ENCODE measurements around the gene PIP4K2C.
"Not testable (repeated sequence)": the region's sequence is repeated elsewhere in the genome, so short reads cannot be mapped to it uniquely, and the experiment has no call there.

PIP4K2C gene

DNA sequence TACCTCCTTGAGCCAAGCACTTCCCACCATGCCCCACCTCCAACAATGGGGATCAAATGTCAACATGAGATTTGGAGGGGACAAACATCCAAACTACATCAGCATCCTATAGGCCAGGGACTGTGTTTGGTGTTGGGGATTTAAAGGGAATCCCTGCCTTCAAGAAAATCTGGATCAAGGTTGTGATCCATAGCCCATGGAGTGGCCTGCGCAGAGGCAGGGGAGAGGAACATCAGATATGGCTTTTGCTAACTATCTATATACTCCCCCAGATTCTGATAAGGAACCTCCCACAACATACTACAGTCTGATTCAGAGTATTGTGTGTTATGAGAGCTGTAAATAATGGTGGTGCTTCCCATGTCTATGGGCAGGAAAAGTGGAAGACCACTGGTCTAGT, 36.1 kb upstream of the PIP4K2C start:
- H2AFZ ChIP-seq (ENCODE audit: low read length), result no peak overlapping the region
- TF ChIP-seq EZH2phosphoT487 (IDR thresholded peaks at IDR 0.05; ENCODE audit: low read length), result no peak
- no peak for TF ChIP-seq EZH2 (optimal IDR thresholded peaks at IDR 0.05; ENCODE audit: low read depth, low read length)
- TF ChIP-seq, protein P1, sequence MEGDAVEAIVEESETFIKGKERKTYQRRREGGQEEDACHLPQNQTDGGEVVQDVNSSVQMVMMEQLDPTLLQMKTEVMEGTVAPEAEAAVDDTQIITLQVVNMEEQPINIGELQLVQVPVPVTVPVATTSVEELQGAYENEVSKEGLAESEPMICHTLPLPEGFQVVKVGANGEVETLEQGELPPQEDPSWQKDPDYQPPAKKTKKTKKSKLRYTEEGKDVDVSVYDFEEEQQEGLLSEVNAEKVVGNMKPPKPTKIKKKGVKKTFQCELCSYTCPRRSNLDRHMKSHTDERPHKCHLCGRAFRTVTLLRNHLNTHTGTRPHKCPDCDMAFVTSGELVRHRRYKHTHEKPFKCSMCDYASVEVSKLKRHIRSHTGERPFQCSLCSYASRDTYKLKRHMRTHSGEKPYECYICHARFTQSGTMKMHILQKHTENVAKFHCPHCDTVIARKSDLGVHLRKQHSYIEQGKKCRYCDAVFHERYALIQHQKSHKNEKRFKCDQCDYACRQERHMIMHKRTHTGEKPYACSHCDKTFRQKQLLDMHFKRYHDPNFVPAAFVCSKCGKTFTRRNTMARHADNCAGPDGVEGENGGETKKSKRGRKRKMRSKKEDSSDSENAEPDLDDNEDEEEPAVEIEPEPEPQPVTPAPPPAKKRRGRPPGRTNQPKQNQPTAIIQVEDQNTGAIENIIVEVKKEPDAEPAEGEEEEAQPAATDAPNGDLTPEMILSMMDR (IDR thresholded peaks at IDR 0.05; ENCODE audit: low read length), result no peak
- H3K36me3 ChIP-seq (replicated peaks; ENCODE audit: insufficient read depth, low read length), result no peaks in the 10 kb centered on the region
- H3K79me2 ChIP-seq (ENCODE audit: low read length), result no peaks in the 10 kb centered on the region
- H3K9me3 ChIP-seq (replicated peaks; ENCODE audit: insufficient read depth, low read length), result no peaks in the 10 kb centered on the region
- H3K9ac ChIP-seq (ENCODE audit: low read length), result no peak overlapping the region
- no peak overlapping the region for H3K4me3 ChIP-seq (ENCODE audit: low read length)
- peaks cover 4% of the 10 kb centered on the region for H3K27me3 ChIP-seq (replicated peaks; ENCODE audit: insufficient read depth, low read length)
- H3K27ac ChIP-seq (ENCODE audit: low read length), result no peak overlapping the region
- H3K4me1 ChIP-seq (ENCODE audit: low read length), result no peaks in the 10 kb centered on the region
- no peak overlapping the region for H3K4me2 ChIP-seq (ENCODE audit: low read depth, low read length)
- no peaks in the 10 kb centered on the region for H3K9me2 ChIP-seq (replicated peaks; ENCODE audit: insufficient read depth, low read length)
- H4K20me1 ChIP-seq (ENCODE audit: insufficient read depth, low read length), result no peaks in the 10 kb centered on the region
- no peak for DNase-seq
- H3F3A ChIP-seq (ENCODE audit: insufficient read depth, low read length), result no peaks in the 10 kb centered on the region

DNA sequence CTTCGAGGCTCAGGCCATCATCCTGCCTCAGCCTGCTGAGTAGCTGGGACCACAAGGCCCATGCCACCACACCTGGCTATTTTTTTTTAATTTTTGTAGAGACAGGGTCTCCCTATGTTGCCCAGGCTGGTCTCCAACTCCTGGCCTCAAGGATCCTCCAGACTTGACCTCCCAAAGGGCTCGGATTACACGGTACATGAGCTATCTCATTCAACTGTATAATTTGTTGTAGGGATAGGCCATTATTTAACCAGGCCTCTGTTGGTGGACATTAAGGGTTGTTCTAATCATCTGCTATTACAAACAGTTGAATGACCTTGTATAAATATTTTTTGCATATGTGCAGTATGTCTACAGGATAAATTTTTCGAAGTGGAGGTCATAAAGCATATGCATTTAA, 32.1 kb upstream of the PIP4K2C start:
- no peaks in the 10 kb centered on the region for H3K9me2 ChIP-seq (replicated peaks; ENCODE audit: insufficient read depth, low read length)
- H3K9me3 ChIP-seq (replicated peaks; ENCODE audit: insufficient read depth, low read length), result no peaks in the 10 kb centered on the region
- no peaks in the 10 kb centered on the region for H3F3A ChIP-seq (ENCODE audit: insufficient read depth, low read length)
- H2AFZ ChIP-seq (ENCODE audit: low read length), result no peak overlapping the region
- H3K27me3 ChIP-seq (replicated peaks; ENCODE audit: insufficient read depth, low read length), result 0 out of 2 replicates have a peak, but pooled peaks cover 3% of the 10 kb centered on the region
- no peak overlapping the region for H3K9ac ChIP-seq (ENCODE audit: low read length)
- TF ChIP-seq, protein P1 (IDR thresholded peaks at IDR 0.05; ENCODE audit: low read length), result no peak
- no peak for TF ChIP-seq EZH2phosphoT487 (IDR thresholded peaks at IDR 0.05; ENCODE audit: low read length)
- TF ChIP-seq EZH2 (optimal IDR thresholded peaks at IDR 0.05; ENCODE audit: low read depth, low read length), result no peak
- H3K79me2 ChIP-seq (ENCODE audit: low read length), result no peaks in the 10 kb centered on the region
- no peak overlapping the region for H3K4me2 ChIP-seq (ENCODE audit: low read depth, low read length)
- DNase-seq, result no peak
- H4K20me1 ChIP-seq (ENCODE audit: insufficient read depth, low read length), result no peaks in the 10 kb centered on the region
- H3K4me3 ChIP-seq (ENCODE audit: low read length), result no peak overlapping the region
- H3K36me3 ChIP-seq (replicated peaks; ENCODE audit: insufficient read depth, low read length), result no peaks in the 10 kb centered on the region
- H3K4me1 ChIP-seq (ENCODE audit: low read length), result no peaks in the 10 kb centered on the region
- H3K27ac ChIP-seq (ENCODE audit: low read length), result no peak overlapping the region

DNA sequence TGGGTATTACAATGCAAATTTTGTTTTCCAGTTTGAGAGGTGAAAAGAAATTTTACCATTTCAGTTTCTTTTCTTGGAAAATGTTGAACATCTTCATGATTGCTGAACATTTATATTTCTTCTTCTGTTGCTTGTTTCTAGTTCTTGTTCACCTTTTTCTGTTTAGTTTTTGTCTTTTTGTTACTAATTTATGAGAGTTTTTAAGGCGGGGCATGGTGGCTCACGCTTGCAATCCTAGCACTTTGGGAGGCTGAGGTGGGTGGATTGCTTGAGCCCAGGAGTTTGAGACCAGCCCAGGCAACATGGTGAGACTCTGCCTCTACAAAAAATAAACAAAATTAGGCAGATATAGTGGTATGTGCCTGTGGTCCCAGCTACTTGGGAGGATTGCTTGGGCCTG, 30.5 kb upstream of the PIP4K2C start:
- no peaks in the 10 kb centered on the region for H3K4me1 ChIP-seq (ENCODE audit: low read length)
- no peak overlapping the region for H3K4me3 ChIP-seq (ENCODE audit: low read length)
- 0 out of 2 replicates have a peak, but pooled peaks cover 3% of the 10 kb centered on the region for H3K27me3 ChIP-seq (replicated peaks; ENCODE audit: insufficient read depth, low read length)
- H3F3A ChIP-seq (ENCODE audit: insufficient read depth, low read length), result no peaks in the 10 kb centered on the region
- no peak overlapping the region for H3K27ac ChIP-seq (ENCODE audit: low read length)
- TF ChIP-seq EZH2 (optimal IDR thresholded peaks at IDR 0.05; ENCODE audit: low read depth, low read length) (no peak), EZH2phosphoT487 (IDR thresholded peaks at IDR 0.05; ENCODE audit: low read length) (no peak)
- TF ChIP-seq, protein P1 (IDR thresholded peaks at IDR 0.05; ENCODE audit: low read length), result no peak
- no peaks in the 10 kb centered on the region for H3K79me2 ChIP-seq (ENCODE audit: low read length)
- no peak overlapping the region for H2AFZ ChIP-seq (ENCODE audit: low read length)
- no peaks in the 10 kb centered on the region for H4K20me1 ChIP-seq (ENCODE audit: insufficient read depth, low read length)
- no peak overlapping the region for H3K4me2 ChIP-seq (ENCODE audit: low read depth, low read length)
- no peak overlapping the region for H3K9ac ChIP-seq (ENCODE audit: low read length)
- no peaks in the 10 kb centered on the region for H3K36me3 ChIP-seq (replicated peaks; ENCODE audit: insufficient read depth, low read length)
- no peaks in the 10 kb centered on the region for H3K9me3 ChIP-seq (replicated peaks; ENCODE audit: insufficient read depth, low read length)
- H3K9me2 ChIP-seq (replicated peaks; ENCODE audit: insufficient read depth, low read length), result no peaks in the 10 kb centered on the region
- DNase-seq, result no peak

DNA sequence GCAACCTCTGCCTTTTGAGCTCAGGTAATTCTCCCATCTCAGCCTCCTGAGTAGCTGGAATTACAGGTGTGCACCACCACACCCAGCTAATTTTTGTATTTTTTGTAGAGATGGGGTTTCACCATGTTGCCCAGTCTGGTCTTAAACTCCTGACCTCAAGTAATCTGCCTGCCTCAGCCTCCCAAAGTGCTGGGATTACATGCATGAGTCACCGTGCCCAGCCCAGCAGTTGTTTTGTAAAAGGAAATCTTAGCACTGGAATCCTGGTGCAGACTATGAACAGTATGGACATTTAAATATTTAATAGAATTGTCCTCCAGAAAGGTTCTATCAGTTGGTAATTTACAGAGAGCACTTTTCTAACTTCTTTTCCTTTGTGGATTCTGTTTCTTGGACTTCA, 29.9 kb upstream of the PIP4K2C start:
- DNase-seq; H3K9me2 ChIP-seq (replicated peaks; ENCODE audit: insufficient read depth, low read length); H2AFZ ChIP-seq (ENCODE audit: low read length); H4K20me1 ChIP-seq (ENCODE audit: insufficient read depth, low read length); H3K4me1 ChIP-seq (ENCODE audit: low read length); H3K79me2 ChIP-seq (ENCODE audit: low read length); H3K27me3 ChIP-seq (replicated peaks; ENCODE audit: insufficient read depth, low read length); H3K9ac ChIP-seq (ENCODE audit: low read length); H3K4me2 ChIP-seq (ENCODE audit: low read depth, low read length); H3K36me3 ChIP-seq (replicated peaks; ENCODE audit: insufficient read depth, low read length); H3F3A ChIP-seq (ENCODE audit: insufficient read depth, low read length); H3K9me3 ChIP-seq (replicated peaks; ENCODE audit: insufficient read depth, low read length); H3K4me3 ChIP-seq (ENCODE audit: low read length); H3K27ac ChIP-seq (ENCODE audit: low read length): not testable (repeated sequence)

All from MM.1S (cell line).